Endothelial cell (in vitro differentiated cells): ENCODE data around the gene SP2. TPM values are rescaled to one million over a fixed set of nuclear protein-coding genes. Genes with fewer than 3 reads are reported as not detected.
A peak's percentile ranks its signal among the peaks of the same experiment; 100 is the strongest.

ENCODE experiments used
- DNase-seq: peaks from one replicate; pipeline ENCODE4 v3.0.0; 2021; ENCODE audit warnings: low spot score
- H3K27ac Mint-ChIP-seq: one replicate; pipeline ENCODE4 v1.8.0; 2021; ENCODE audit warnings: mixed read lengths, inconsistent platforms; ENCODE audit not compliant: unreplicated experiment
- H3K27me3 Mint-ChIP-seq: one replicate; pipeline ENCODE4 v1.8.0; 2021; ENCODE audit warnings: mild to moderate bottlenecking, moderate library complexity, mixed read lengths, inconsistent platforms; ENCODE audit not compliant: unreplicated experiment
- H3K36me3 Mint-ChIP-seq: one replicate; pipeline ENCODE4 v1.8.0; 2021; ENCODE audit warnings: mild to moderate bottlenecking, low read depth, mixed read lengths, inconsistent platforms; ENCODE audit not compliant: unreplicated experiment
- H3K4me1 Mint-ChIP-seq: one replicate; pipeline ENCODE4 v1.8.0; 2021; ENCODE audit warnings: mild to moderate bottlenecking, mixed read lengths, inconsistent platforms; ENCODE audit not compliant: unreplicated experiment
- H3K4me3 Mint-ChIP-seq: one replicate; pipeline ENCODE4 v1.8.0; 2021; ENCODE audit warnings: mild to moderate bottlenecking, mixed read lengths, inconsistent platforms; ENCODE audit not compliant: unreplicated experiment
- H3K9me3 Mint-ChIP-seq: one replicate; pipeline ENCODE4 v1.8.0; 2021; ENCODE audit warnings: mixed read lengths, inconsistent platforms; ENCODE audit not compliant: unreplicated experiment
- total RNA-seq: library from RNA; stranded (reverse); fragmentation: NEBNext Ultra II Directional; extraction: Animal tissue kit (Norgen Biotek cat#: 25700); gene quantifications from one replicate; pipeline ENCODE4 v1.2.1, GENCODE V29; 2021; ENCODE audit not compliant: unreplicated experiment
- TF ChIP-seq, protein P1 (sequence below): fragments of 200-600 bp; sonication (generic); IDR thresholded peaks from one replicate; pipeline ENCODE4 v1.5.0; 2021; ENCODE audit warnings: antibody characterized with exemption; ENCODE audit not compliant: unreplicated experiment

The SP2 gene
- total RNA-seq, 1 donor from 2014 or later: 12.4 TPM

DNA sequence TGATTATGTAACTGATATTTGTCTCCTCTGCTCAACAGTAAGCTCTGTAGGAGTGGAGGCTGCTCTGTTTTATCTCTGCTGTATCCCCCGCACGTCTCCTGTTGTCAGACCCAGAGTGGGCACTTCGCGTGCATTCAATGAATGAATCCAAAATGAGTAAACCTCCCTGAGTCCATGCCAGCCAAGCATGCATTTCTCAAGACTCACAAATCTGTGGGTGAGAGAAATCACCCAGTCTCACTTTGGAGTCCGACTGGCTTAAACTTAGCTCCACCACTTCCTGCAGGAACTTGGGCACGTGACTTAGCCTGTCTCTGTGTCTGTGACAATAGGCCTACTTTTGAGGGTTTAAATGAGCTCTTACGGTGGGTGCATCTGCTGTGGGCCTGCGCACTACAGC is 49.0 kb downstream of the SP2 start:
- peaks cover 23% of the 10 kb centered on the region for H3K4me1 Mint-ChIP-seq
- no peak for DNase-seq

DNA sequence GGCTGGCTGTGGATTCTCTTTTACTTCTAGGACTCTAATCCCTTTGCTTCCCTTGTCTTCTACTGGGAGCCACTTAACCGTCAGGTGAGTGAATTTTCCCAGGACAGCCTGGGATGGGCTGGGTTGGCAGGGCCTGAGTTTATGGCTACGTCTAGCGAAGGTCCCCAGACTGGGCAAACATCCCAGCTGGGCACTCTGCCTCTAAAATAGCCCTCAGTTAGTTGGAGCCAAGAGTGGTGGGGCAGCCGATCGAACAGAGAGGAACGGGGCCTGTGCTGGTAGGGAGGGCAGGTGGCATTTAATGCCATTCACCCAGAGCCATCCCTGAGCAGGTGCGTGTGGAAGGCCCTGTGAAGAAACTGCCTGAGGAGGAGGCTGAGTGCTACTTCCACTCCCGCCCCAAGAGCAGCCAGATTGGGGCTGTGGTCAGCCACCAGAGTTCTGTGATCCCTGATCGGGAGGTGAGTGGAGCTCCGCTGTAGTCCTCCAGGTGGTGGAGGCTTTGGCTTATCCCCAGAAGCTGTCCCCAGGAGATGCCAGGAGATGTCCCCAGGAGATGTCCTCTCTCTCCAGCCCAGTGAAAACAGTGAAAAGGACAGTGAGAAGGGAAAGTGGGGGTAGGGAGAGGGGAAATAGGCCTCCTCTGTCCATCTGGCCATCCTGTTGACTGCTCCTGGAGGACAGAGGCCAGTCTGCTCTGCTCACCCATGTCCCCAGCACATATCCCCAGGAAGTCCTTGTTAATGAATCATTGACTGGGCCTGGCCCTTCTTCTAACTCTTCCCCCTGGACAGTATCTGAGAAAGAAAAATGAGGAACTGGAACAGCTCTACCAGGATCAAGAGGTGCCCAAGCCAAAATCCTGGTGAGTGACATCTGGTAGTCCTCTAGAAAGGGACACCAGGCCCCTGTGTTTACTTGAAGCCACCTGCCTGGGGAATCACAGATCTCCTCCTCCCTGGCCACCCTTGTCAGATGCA is 49.8 kb downstream of the SP2 start:
- no peak overlapping the region for H3K27ac Mint-ChIP-seq
- peaks cover 22% of the 10 kb centered on the region for H3K4me1 Mint-ChIP-seq
- TF ChIP-seq, protein P1, sequence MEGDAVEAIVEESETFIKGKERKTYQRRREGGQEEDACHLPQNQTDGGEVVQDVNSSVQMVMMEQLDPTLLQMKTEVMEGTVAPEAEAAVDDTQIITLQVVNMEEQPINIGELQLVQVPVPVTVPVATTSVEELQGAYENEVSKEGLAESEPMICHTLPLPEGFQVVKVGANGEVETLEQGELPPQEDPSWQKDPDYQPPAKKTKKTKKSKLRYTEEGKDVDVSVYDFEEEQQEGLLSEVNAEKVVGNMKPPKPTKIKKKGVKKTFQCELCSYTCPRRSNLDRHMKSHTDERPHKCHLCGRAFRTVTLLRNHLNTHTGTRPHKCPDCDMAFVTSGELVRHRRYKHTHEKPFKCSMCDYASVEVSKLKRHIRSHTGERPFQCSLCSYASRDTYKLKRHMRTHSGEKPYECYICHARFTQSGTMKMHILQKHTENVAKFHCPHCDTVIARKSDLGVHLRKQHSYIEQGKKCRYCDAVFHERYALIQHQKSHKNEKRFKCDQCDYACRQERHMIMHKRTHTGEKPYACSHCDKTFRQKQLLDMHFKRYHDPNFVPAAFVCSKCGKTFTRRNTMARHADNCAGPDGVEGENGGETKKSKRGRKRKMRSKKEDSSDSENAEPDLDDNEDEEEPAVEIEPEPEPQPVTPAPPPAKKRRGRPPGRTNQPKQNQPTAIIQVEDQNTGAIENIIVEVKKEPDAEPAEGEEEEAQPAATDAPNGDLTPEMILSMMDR: no peak
- no peak overlapping the region for H3K4me3 Mint-ChIP-seq
- no peak for DNase-seq
- H3K36me3 Mint-ChIP-seq: peaks cover 4% of the 10 kb centered on the region
- peaks cover 10% of the 10 kb centered on the region for H3K27me3 Mint-ChIP-seq
- H3K9me3 Mint-ChIP-seq: no peaks in the 10 kb centered on the region

More for the DNA sequence above, 49.0 kb downstream of the SP2 start:
- Mint-ChIP-seq H3K27ac (no peak overlapping the region), H3K27me3 (peaks cover 14% of the 10 kb centered on the region), H3K9me3 (no peaks in the 10 kb centered on the region), H3K36me3 (peaks cover 4% of the 10 kb centered on the region), H3K4me3 (no peak overlapping the region)
- TF ChIP-seq, protein P1: no peak

DNA sequence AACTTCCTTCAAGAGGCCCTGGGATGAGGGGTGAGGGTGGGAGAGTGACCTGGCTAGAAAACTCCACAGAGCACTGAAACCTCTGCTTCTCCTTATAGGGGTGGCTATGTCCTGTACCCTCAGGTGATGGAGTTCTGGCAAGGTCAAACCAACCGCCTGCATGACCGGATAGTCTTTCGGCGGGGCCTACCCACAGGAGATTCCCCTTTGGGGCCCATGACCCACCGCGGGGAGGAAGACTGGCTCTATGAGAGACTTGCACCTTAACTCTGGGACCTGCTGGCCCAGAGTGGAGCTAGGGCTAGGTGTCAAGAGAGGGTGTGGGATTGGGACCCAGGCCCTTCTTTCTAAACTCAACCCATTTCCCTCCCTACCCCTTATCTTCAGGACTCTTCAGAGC is 50.5 kb downstream of the SP2 start:
- H3K27ac Mint-ChIP-seq: no peak overlapping the region
- H3K9me3 Mint-ChIP-seq: no peaks in the 10 kb centered on the region
- H3K27me3 Mint-ChIP-seq: peaks cover 7% of the 10 kb centered on the region

DNA sequence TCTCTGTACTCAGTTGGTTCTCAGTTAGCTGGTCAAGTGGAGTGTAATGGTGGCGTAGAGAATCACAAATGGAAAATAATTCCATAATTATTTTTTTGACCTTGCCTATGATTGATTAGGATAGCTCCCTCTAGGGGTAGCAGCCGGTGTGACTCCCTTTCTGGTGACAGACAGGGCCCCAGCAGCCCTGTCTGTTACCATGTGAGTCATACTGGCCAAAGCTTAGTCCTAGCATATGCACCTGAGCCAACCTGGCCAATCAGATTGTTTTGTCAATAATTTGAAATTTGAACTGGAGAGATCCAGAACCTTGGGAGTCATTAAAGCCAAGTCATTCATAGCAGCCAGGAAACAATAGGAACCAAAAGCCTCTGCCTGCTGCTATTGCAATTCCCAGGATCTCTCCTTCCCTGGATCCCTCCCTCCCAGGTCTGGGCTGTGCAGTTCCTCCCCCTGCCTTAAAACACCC is 50.9 kb downstream of the SP2 start:
- Mint-ChIP-seq H3K4me3 (no peak overlapping the region), H3K27ac (no peak overlapping the region), H3K27me3 (peaks cover 7% of the 10 kb centered on the region), H3K36me3 (peaks cover 4% of the 10 kb centered on the region), H3K9me3 (no peaks in the 10 kb centered on the region), H3K4me1 (peaks cover 16% of the 10 kb centered on the region)
- peak; percentile 70 for DNase-seq
- TF ChIP-seq, protein P1: peak; percentile 88

More for the DNA sequence above, 50.5 kb downstream of the SP2 start:
- H3K36me3 Mint-ChIP-seq: peaks cover 4% of the 10 kb centered on the region
- peaks cover 18% of the 10 kb centered on the region for H3K4me1 Mint-ChIP-seq
- H3K4me3 Mint-ChIP-seq: no peak overlapping the region
- DNase-seq: no peak
- TF ChIP-seq, protein P1: no peak

DNA sequence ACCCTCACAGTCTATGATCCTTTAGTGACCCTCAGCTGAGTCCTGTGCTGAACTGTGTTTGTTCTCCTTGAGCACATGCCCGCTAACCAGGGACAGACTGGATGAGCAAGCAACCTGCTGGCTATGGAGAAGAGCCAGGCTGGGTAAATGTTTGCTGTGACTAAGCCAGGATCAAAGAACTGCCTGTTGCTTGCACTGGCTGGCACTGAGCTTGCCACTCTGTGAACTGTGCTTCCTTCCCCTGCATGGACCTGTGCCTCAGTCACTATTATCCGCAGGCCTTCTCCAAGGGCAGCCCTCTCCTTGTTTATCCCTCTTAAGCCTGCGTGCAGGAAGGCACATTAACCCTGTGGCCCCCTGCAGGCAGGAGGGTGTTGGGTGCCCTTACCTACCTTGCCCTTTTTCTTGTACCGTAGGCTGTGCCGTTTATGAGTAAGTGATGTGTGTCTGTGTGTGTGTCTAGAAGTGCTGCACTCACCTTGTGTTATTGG is 52.7 kb downstream of the SP2 start:
- Mint-ChIP-seq H3K4me1 (peaks cover 10% of the 10 kb centered on the region), H3K4me3 (peak overlapping the region; percentile 20), H3K9me3 (no peaks in the 10 kb centered on the region), H3K27me3 (peaks cover 8% of the 10 kb centered on the region), H3K36me3 (peaks cover 4% of the 10 kb centered on the region), H3K27ac (no peak overlapping the region)
- TF ChIP-seq, protein P1: no peak
- no peak for DNase-seq
